Kidney epithelial cell (primary cell): ENCODE results near the gene NELFA. TPM values are rescaled to one million over a fixed set of nuclear protein-coding genes. Genes with fewer than 3 reads are reported as not detected.

Source experiments
- DNase-seq: peaks from one replicate; pipeline ENCODE4 v3.0.0-alpha.2; 2010; ENCODE audit warnings: low read depth
- H3K27me3 ChIP-seq: 2 replicates; pipeline ENCODE4 v1.6.0; 2011; ENCODE audit warnings: low read length; ENCODE audit not compliant: control insufficient read depth, insufficient read depth
- H3K36me3 ChIP-seq: 2 replicates; pipeline ENCODE4 v1.5.1; 2011; ENCODE audit warnings: low read length; ENCODE audit not compliant: control insufficient read depth, insufficient read depth
- H3K4me3 ChIP-seq: 2 replicates; pipeline ENCODE4 v1.5.1; 2011; ENCODE audit warnings: low read depth, mild to moderate bottlenecking, control low read depth, low read length
- CTCF ChIP-seq: IDR thresholded peaks from 2 replicates; pipeline ENCODE4 v1.5.1; 2011; ENCODE audit warnings: mild to moderate bottlenecking, moderate library complexity, low read length, control low read depth, inconsistent platforms; ENCODE audit not compliant: insufficient read depth, poor library complexity, severe bottlenecking
- total RNA-seq: library from RNA; depleted of rRNA; stranded (reverse); fragments of >200 nt; gene quantifications from 2 replicates; pipeline ENCODE4 v1.2.3, GENCODE V29; 2015

Gene NELFA
- total RNA-seq, 1 donor from 2014 or later = 31.9 TPM

GRCh38 chr4:1985294-1985693 lies 23.5 kb downstream of the NELFA start:
- no peak for TF ChIP-seq CTCF
- H3K4me3 ChIP-seq = no peak overlapping the region
- H3K36me3 ChIP-seq = peaks cover 2% of the 10 kb centered on the region
- no peak for DNase-seq
- no peaks in the 10 kb centered on the region for H3K27me3 ChIP-seq

GRCh38 chr4:1984406-1985191 lies 24.2 kb downstream of the NELFA start:
- Histone ChIP-seq H3K36me3 (peaks cover 4% of the 10 kb centered on the region), H3K27me3 (no peaks in the 10 kb centered on the region), H3K4me3 (no peak overlapping the region)
- no peak for TF ChIP-seq CTCF
- no peak for DNase-seq

GRCh38 chr4:1983846-1984405 lies 24.8 kb downstream of the NELFA start:
- Histone ChIP-seq H3K27me3 (no peaks in the 10 kb centered on the region), H3K36me3 (peaks cover 4% of the 10 kb centered on the region), H3K4me3 (no peak overlapping the region)
- no peak for TF ChIP-seq CTCF
- no peak for DNase-seq

- peaks cover 4% of the 10 kb centered on the region for H3K36me3 ChIP-seq
- no peak for DNase-seq
- H3K4me3 ChIP-seq = no peak overlapping the region
- TF ChIP-seq CTCF = no peak
- no peaks in the 10 kb centered on the region for H3K27me3 ChIP-seq
These were observed 25.5 kb downstream of the NELFA start for GRCh38 chr4:1983053-1983845.

- Histone ChIP-seq H3K4me3 (no peak overlapping the region), H3K36me3 (peaks cover 4% of the 10 kb centered on the region), H3K27me3 (no peaks in the 10 kb centered on the region)
- no peak for TF ChIP-seq CTCF
- DNase-seq = no peak
These were observed 26.4 kb downstream of the NELFA start for GRCh38 chr4:1982124-1983052.
